Measurements from ENCODE around the gene TRIM61. TPM values are rescaled to one million over a fixed set of nuclear protein-coding genes. Genes with fewer than 3 reads are reported as not detected.

The TRIM61 gene
- total RNA-seq, 1 donor from 2014 or later: 12.3 TPM

Other genes with a start within 250 kb of the TRIM61 start
- 3.6 TPM for gene SMIM31, start 223.5 kb downstream of the TRIM61 start, total RNA-seq (ENCODE audit: insufficient read depth, low replicate concordance)
- 2.2 TPM for gene APELA, start 100.5 kb downstream of the TRIM61 start, total RNA-seq (ENCODE audit: insufficient read depth, low replicate concordance)
- gene TRIM60, start 54.3 kb upstream of the TRIM61 start, total RNA-seq (ENCODE audit: insufficient read depth, low replicate concordance): 2.2 TPM
- 1.2 TPM for gene TRIM75, start 76.2 kb upstream of the TRIM61 start, total RNA-seq (ENCODE audit: insufficient read depth, low replicate concordance)
- 12.5 TPM for gene TMEM192, start 135.2 kb upstream of the TRIM61 start, total RNA-seq (ENCODE audit: insufficient read depth, low replicate concordance)
- 51.8 TPM for gene KLHL2, start 229.9 kb upstream of the TRIM61 start, total RNA-seq (ENCODE audit: insufficient read depth, low replicate concordance)

Data from umbilical cord (tissue), 1 donor.